Type B pancreatic cell (in vitro differentiated cells): ENCODE data around the gene CD274. TPM values are rescaled to one million over a fixed set of nuclear protein-coding genes. Genes with fewer than 3 reads are reported as not detected.

Source experiments
- DNase-seq: peaks from one replicate; pipeline ENCODE4 v3.0.0; 2021; ENCODE audit warnings: mixed read lengths; ENCODE audit not compliant: unreplicated experiment; ENCODE audit errors: extremely low spot score
- H3K27ac Mint-ChIP-seq: 2 replicates; pipeline ENCODE4 v1.8.0; 2021; ENCODE audit warnings: mild to moderate bottlenecking, mixed read lengths
- H3K27me3 Mint-ChIP-seq: 2 replicates; pipeline ENCODE4 v1.8.0; 2021; ENCODE audit warnings: mixed read lengths
- H3K36me3 Mint-ChIP-seq: 2 replicates; pipeline ENCODE4 v1.8.0; 2021; ENCODE audit warnings: mixed read lengths
- H3K4me1 Mint-ChIP-seq: one replicate; pipeline ENCODE4 v1.8.0; 2021; ENCODE audit warnings: mixed read lengths; ENCODE audit not compliant: unreplicated experiment
- H3K4me3 Mint-ChIP-seq: 2 replicates; pipeline ENCODE4 v1.8.0; 2021; ENCODE audit warnings: mild to moderate bottlenecking, mixed read lengths
- H3K9me3 Mint-ChIP-seq: 2 replicates; pipeline ENCODE4 v1.8.0; 2021; ENCODE audit warnings: mixed read lengths
- total RNA-seq: library from RNA; stranded (reverse); gene quantifications from 2 replicates; pipeline ENCODE4 v1.2.1, GENCODE V29; 2021; ENCODE audit warnings: low replicate concordance
- TF ChIP-seq, protein P1 (sequence below): fragments of 200-600 bp; sonication (generic); conservative IDR thresholded peaks from 2 replicates; pipeline ENCODE4 v1.5.0; 2021; ENCODE audit warnings: antibody characterized with exemption, mild to moderate bottlenecking

Gene CD274
- total RNA-seq, 1 donor from 2014 or later, result 1.2 TPM

DNA sequence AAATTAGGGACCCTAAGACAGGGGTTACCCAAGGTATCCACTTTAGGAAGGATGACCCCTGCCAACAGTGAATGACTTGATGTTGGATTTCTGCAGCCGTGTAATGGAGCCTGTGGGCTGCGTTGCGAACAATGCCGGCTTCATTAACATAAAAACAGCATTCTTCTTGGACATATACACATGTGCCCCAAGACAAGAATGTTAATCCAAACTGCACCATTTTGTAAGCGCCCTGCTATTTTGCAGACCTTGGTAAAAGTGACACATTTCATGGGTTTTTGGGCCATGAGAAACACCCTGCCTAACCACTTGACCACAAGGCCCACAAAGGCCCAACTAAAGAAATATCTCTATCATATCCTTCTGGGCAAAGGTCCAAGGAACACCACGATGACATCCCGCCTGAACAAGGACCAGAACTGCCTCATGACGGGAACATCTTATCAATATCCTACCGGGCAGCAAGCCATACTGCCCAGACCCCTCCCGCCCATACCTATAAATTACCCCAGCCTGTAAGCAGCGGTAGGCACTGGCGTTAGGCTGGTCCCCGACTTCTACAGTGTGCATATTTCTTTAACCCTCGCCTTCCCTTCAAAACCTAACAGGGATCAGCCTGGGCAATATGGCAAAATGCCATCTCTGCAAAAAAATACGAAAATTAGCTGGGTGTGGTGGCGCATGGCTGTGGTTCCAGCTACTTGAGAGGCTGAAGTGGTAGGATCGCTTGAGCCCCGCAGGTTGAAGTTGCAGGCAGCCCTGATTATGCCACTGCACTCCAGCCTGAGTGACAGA is 50.3 kb downstream of the CD274 start:
- no peaks in the 10 kb centered on the region for H3K27me3 Mint-ChIP-seq

DNA sequence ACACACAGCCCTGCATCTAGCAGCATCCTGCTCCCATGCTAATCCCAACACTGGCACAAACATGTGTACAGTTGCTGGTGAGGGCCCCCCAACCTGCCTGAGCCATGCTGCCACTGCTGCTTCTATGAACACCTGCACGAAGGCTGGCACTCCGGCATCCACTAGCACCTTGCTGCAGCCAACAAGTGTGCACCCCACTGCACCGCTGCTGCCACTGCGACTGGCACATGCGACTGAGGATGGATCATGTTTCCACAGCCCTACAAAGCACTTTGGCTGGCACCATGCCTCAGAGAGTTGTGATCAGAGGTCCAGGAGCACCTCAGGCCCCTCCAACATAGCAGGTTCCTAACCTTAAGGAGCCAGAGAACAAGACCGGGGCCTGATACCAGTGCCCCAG is 52.2 kb downstream of the CD274 start:
- TF ChIP-seq, protein P1, sequence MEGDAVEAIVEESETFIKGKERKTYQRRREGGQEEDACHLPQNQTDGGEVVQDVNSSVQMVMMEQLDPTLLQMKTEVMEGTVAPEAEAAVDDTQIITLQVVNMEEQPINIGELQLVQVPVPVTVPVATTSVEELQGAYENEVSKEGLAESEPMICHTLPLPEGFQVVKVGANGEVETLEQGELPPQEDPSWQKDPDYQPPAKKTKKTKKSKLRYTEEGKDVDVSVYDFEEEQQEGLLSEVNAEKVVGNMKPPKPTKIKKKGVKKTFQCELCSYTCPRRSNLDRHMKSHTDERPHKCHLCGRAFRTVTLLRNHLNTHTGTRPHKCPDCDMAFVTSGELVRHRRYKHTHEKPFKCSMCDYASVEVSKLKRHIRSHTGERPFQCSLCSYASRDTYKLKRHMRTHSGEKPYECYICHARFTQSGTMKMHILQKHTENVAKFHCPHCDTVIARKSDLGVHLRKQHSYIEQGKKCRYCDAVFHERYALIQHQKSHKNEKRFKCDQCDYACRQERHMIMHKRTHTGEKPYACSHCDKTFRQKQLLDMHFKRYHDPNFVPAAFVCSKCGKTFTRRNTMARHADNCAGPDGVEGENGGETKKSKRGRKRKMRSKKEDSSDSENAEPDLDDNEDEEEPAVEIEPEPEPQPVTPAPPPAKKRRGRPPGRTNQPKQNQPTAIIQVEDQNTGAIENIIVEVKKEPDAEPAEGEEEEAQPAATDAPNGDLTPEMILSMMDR, result no peak
- no peaks in the 10 kb centered on the region for H3K27me3 Mint-ChIP-seq
- no peak overlapping the region for H3K4me3 Mint-ChIP-seq
- peaks cover 9% of the 10 kb centered on the region for H3K9me3 Mint-ChIP-seq
- no peak for DNase-seq
- H3K36me3 Mint-ChIP-seq, result no peaks in the 10 kb centered on the region
- H3K4me1 Mint-ChIP-seq, result no peaks in the 10 kb centered on the region
- H3K27ac Mint-ChIP-seq, result no peak overlapping the region

More for the DNA sequence above, 50.3 kb downstream of the CD274 start:
- no peak for DNase-seq
- no peaks in the 10 kb centered on the region for H3K4me1 Mint-ChIP-seq
- TF ChIP-seq, protein P1, result no peak
- no peak overlapping the region for H3K4me3 Mint-ChIP-seq
- peaks cover 6% of the 10 kb centered on the region for H3K9me3 Mint-ChIP-seq
- no peaks in the 10 kb centered on the region for H3K36me3 Mint-ChIP-seq
- H3K27ac Mint-ChIP-seq, result no peak overlapping the region

DNA sequence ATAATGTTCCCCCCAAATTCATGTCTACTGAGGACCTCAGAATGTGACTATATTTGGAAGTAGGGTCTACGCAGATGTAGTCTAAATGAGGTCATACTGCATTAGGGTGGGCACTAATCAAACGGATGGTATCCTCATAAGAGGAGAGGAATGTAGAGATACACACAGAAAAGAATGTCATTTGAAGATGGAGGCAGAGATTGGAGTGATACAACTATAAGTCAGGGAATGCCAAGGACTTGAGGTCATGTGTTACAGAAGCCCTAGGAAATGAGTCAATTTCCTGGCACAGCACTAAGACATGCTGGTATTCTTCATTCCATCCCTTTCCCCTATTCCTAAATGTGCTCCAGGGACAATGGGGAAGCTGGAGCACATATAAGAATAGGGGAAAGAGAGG is 59.2 kb downstream of the CD274 start:
- no peaks in the 10 kb centered on the region for H3K27me3 Mint-ChIP-seq

DNA sequence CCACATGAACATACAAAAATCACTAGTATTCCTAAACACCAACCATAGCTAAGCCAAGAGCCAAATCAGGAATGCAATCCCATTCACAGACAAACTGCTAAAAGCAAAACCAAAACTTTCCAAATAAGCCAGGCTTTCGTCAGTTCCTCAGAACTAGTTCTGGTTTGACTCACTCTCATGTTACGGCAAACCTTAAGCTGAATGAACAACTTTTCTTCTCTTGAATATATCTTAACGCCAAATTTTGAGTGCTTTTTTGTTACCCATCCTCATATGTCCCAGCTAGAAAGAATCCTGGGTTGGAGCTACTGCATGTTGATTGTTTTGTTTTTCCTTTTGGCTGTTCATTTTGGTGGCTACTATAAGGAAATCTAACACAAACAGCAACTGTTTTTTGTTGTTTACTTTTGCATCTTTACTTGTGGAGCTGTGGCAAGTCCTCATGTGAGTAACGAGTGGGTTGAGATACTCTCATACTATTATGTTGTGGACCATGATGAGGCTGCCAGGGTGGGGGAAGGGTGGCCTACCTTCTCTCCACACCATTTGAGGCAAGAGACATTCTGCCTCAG is 60.1 kb downstream of the CD274 start, which contains the start of gene PDCD1LG2:
TSS of gene PDCD1LG2 (plus strand) at position 172 of the 572 bp plus-strand sequence. CDS start 12,016 bp downstream, outside the sequence.
- no peak within 1 kb of the TSS for H3K27ac Mint-ChIP-seq

More for the DNA sequence above, 59.2 kb downstream of the CD274 start:
- no peaks in the 10 kb centered on the region for H3K36me3 Mint-ChIP-seq
- TF ChIP-seq, protein P1, result no peak
- DNase-seq, result no peak
- H3K9me3 Mint-ChIP-seq, result peaks cover 7% of the 10 kb centered on the region
- H3K4me1 Mint-ChIP-seq, result no peaks in the 10 kb centered on the region
- H3K27ac Mint-ChIP-seq, result no peak overlapping the region
- H3K4me3 Mint-ChIP-seq, result no peak overlapping the region

DNA sequence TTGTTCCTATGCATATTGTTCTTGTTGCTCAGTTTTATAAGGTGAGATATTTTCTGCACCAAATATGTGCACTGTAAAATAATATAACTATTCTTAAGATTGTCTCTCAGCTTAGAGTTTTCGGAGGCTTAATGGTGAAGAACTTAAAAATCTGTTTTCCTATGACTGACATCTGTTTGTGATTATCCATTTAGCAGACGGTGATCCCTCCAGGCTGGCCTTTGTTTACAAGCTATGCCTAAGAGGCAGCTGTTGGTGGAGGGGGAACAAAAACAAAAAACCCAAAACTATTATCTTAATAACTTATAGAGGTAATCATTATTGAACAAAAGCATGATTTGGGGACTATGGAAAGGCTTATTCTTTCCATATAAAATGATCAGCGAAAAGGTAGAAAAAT is 60.6 kb downstream of the CD274 start:
- Mint-ChIP-seq H3K27ac (no peak overlapping the region), H3K4me1 (no peaks in the 10 kb centered on the region), H3K9me3 (peaks cover 4% of the 10 kb centered on the region), H3K36me3 (no peaks in the 10 kb centered on the region), H3K27me3 (no peaks in the 10 kb centered on the region), H3K4me3 (no peak overlapping the region)
- TF ChIP-seq, protein P1, result no peak
- DNase-seq, result no peak

More for the DNA sequence above, 60.1 kb downstream of the CD274 start, which contains the start of gene PDCD1LG2:
- no peaks in the 10 kb centered on the region for H3K36me3 Mint-ChIP-seq
- DNase-seq, result no peak
- H3K4me1 Mint-ChIP-seq, result no peaks in the 10 kb centered on the region
- peaks cover 4% of the 10 kb centered on the region for H3K9me3 Mint-ChIP-seq
- H3K4me3 Mint-ChIP-seq, result no peak within 1 kb of the TSS
- TF ChIP-seq, protein P1, result no peak
- H3K27me3 Mint-ChIP-seq, result no peaks in the 10 kb centered on the region
